H1 (cell line): ENCODE measurements around the gene IFI44L. TPM values are rescaled to one million over a fixed set of nuclear protein-coding genes. Genes with fewer than 3 reads are reported as not detected.

Experiments used
- CTCF ChIA-PET: fragments of 300-600 bp; sonication (Branson Sonifier 250); formaldehyde crosslinking; loops from one replicate; lab custom pipeline; 2021; ENCODE audit not compliant: partially characterized antibody; lab: Charles Lee
- POLR2A ChIA-PET: fragments of 300-600 bp; sonication (Branson Sonifier 250); formaldehyde crosslinking; loops from one replicate; lab custom pipeline; 2021; ENCODE audit warnings: inconsistent platforms; ENCODE audit not compliant: partially characterized antibody; lab: Charles Lee
- DNase-seq, 2 experiments: peaks; one replicate each; pipeline versions ENCODE4 v3.0.0 to v3.0.0-alpha.2; 2010 to 2022; ENCODE audit warnings: low spot score in 2 of 2, low read depth in 1 of 2, mixed read lengths in 1 of 2
- FAIRE-seq: peaks from 2 replicates; lab custom pipeline; 2011; peaks lifted over from hg19 to GRCh38; lab: Jason Lieb, UNC
- H2AFZ ChIP-seq: 2 replicates; pipeline ENCODE4 v1.8.1; 2012; ENCODE audit warnings: low read length, inconsistent platforms
- H2AK5ac ChIP-seq: 2 replicates; pipeline ENCODE4 v1.6.1; 2013; ENCODE audit warnings: low read depth, low read length
- H2BK120ac ChIP-seq: replicated peaks from 2 replicates; pipeline ENCODE3; 2013; ENCODE audit warnings: low read depth, low read length, inconsistent platforms
- H2BK12ac ChIP-seq: 2 replicates; pipeline ENCODE4 v1.6.1; 2013; ENCODE audit warnings: low read depth, low read length
- H2BK15ac ChIP-seq: 2 replicates; pipeline ENCODE4 v1.6.1; 2013; ENCODE audit warnings: low read length
- H2BK20ac ChIP-seq: 2 replicates; pipeline ENCODE4 v1.6.1; 2013; ENCODE audit warnings: low read length
- H2BK5ac ChIP-seq: 2 replicates; pipeline ENCODE4 v1.6.1; 2013; ENCODE audit warnings: low read depth, low read length
- H3K14ac ChIP-seq: 2 replicates; pipeline ENCODE4 v1.6.1; 2013; ENCODE audit warnings: inconsistent platforms; ENCODE audit not compliant: insufficient read length
- H3K18ac ChIP-seq: 2 replicates; pipeline ENCODE4 v1.6.1; 2013; ENCODE audit warnings: low read length; ENCODE audit errors: extremely low read depth
- H3K23ac ChIP-seq: 2 replicates; pipeline ENCODE4 v1.6.1; 2013; ENCODE audit warnings: inconsistent platforms; ENCODE audit not compliant: insufficient read length
- H3K23me2 ChIP-seq: 2 replicates; pipeline ENCODE4 v1.6.1; 2013; ENCODE audit warnings: low read depth, low read length
- H3K27ac ChIP-seq: 2 replicates; pipeline ENCODE4 v1.6.1; 2011; ENCODE audit warnings: low read depth, low read length, inconsistent platforms
- H3K27me3 ChIP-seq, 4 experiments: replicated peaks in 1 of 4; 1 replicate in 1 of 4; 2 replicates in 3 of 4; pipeline versions ENCODE4 v1.6.1 to v1.8.1; 2011 to 2013; ENCODE audit warnings: low read length in 3 of 4, mild to moderate bottlenecking in 3 of 4, inconsistent platforms in 2 of 4, mixed read lengths in 2 of 4, moderate library complexity in 1 of 4; ENCODE audit not compliant: control insufficient read depth in 3 of 4, insufficient read depth in 3 of 4; ENCODE audit errors: extremely low read depth in 1 of 4
- H3K36me3 ChIP-seq, 4 experiments: 2 replicates each; pipeline versions ENCODE4 v1.6.1 to v1.8.1; 2011 to 2013; ENCODE audit warnings: mild to moderate bottlenecking in 4 of 4, low read length in 3 of 4, moderate library complexity in 2 of 4, control low read depth in 1 of 4, inconsistent platforms in 1 of 4; ENCODE audit not compliant: insufficient read depth in 4 of 4, control insufficient read depth in 2 of 4
- H3K4ac ChIP-seq: replicated peaks from 2 replicates; pipeline ENCODE3; 2013; ENCODE audit warnings: low read length, low read depth, mixed read lengths, inconsistent platforms; ENCODE audit not compliant: insufficient read length
- H3K4me1 ChIP-seq, 4 experiments: replicated peaks in 1 of 4; 1 replicate in 1 of 4; 2 replicates in 3 of 4; pipeline versions ENCODE4 v1.6.1 to v1.8.1; 2011 to 2013; ENCODE audit warnings: low read length in 3 of 4, inconsistent platforms in 2 of 4, mixed read lengths in 1 of 4; ENCODE audit not compliant: insufficient read depth in 4 of 4, control insufficient read depth in 3 of 4
- H3K4me2 ChIP-seq, 2 experiments: 2 replicates each; pipeline versions ENCODE4 v1.6.1 to v1.8.1; 2011 to 2013; ENCODE audit warnings: low read depth in 2 of 2, low read length in 2 of 2, control low read depth in 1 of 2, inconsistent platforms in 1 of 2, mild to moderate bottlenecking in 1 of 2; ENCODE audit not compliant: insufficient read depth in 1 of 2
- H3K4me3 ChIP-seq, 4 experiments: fragments of 200-600, 300-600 bp in 1 of 4; sonication (generic), shearing (Covaris generic), sonication (Bioruptor Twin) in 1 of 4; 2 replicates each; pipeline versions ENCODE4 v1.5.1 to v1.8.1; 2011 to 2016; ENCODE audit warnings: low read length in 4 of 4, low read depth in 3 of 4, control low read depth in 2 of 4, inconsistent platforms in 2 of 4, mild to moderate bottlenecking in 2 of 4, mixed read lengths in 1 of 4, moderate library complexity in 1 of 4; ENCODE audit not compliant: insufficient read depth in 2 of 4; ENCODE audit errors: extremely low read depth in 1 of 4
- H3K56ac ChIP-seq: replicated peaks from 2 replicates; pipeline ENCODE3; 2013; ENCODE audit warnings: low read depth, mild to moderate bottlenecking, mixed read lengths, low read length, inconsistent platforms; ENCODE audit not compliant: insufficient read length
- H3K79me1 ChIP-seq: 2 replicates; pipeline ENCODE4 v1.6.1; 2013; ENCODE audit warnings: low read depth, low read length, control low read depth
- H3K79me2 ChIP-seq, 2 experiments: 2 replicates each; pipeline versions ENCODE4 v1.6.1 to v1.8.1; 2012 to 2013; ENCODE audit warnings: low read length in 2 of 2, mild to moderate bottlenecking in 2 of 2, inconsistent platforms in 1 of 2; ENCODE audit not compliant: insufficient read depth in 2 of 2, control insufficient read depth in 1 of 2
- H3K9ac ChIP-seq, 4 experiments: replicated peaks in 1 of 4; 1 replicate in 1 of 4; 2 replicates in 3 of 4; pipeline versions ENCODE4 v1.6.1 to v1.8.1; 2011 to 2013; ENCODE audit warnings: low read depth in 3 of 4, low read length in 3 of 4, control low read depth in 2 of 4, mild to moderate bottlenecking in 2 of 4, moderate library complexity in 2 of 4, inconsistent platforms in 1 of 4; ENCODE audit errors: extremely low read depth in 1 of 4
- H3K9me3 ChIP-seq, 2 experiments: 2 replicates each; pipeline versions ENCODE4 v1.6.1 to v1.8.1; 2012 to 2013; ENCODE audit warnings: mild to moderate bottlenecking in 2 of 2, moderate library complexity in 2 of 2, control low read depth in 1 of 2, inconsistent platforms in 1 of 2, low read depth in 1 of 2, low read length in 1 of 2, mixed read lengths in 1 of 2; ENCODE audit not compliant: insufficient read depth in 2 of 2
- H4K20me1 ChIP-seq, 2 experiments: replicated peaks in 1 of 2; 2 replicates each; pipeline versions ENCODE3 to v1.8.1; 2011 to 2013; ENCODE audit warnings: inconsistent platforms in 2 of 2, low read length in 2 of 2, mild to moderate bottlenecking in 1 of 2; ENCODE audit not compliant: insufficient read depth in 2 of 2, control insufficient read depth in 1 of 2
- H4K5ac ChIP-seq: 2 replicates; pipeline ENCODE4 v1.6.1; 2013; ENCODE audit warnings: low read length, low read depth, mixed read lengths, inconsistent platforms; ENCODE audit not compliant: insufficient read length
- H4K8ac ChIP-seq: 2 replicates; pipeline ENCODE4 v1.8.0; 2013; ENCODE audit warnings: mild to moderate bottlenecking, moderate library complexity, low read length, inconsistent platforms; ENCODE audit not compliant: insufficient read depth; ENCODE audit errors: extremely low read depth
- H4K91ac ChIP-seq: replicated peaks from 2 replicates; pipeline ENCODE3; 2013; ENCODE audit warnings: low read length, mixed read lengths, inconsistent platforms; ENCODE audit not compliant: insufficient read length
- ASH2L ChIP-seq: fragments of 200-600, 300-600 bp; sonication (generic); IDR thresholded peaks from one replicate; pipeline ENCODE4 v1.7.1; 2017; ENCODE audit warnings: low read length
- BRCA1 ChIP-seq: IDR thresholded peaks from 2 replicates; pipeline ENCODE4 v1.6.1; 2012; ENCODE audit warnings: low read depth, low read length, improper control_type of control experiment
- CBX5 ChIP-seq: fragments of 300-800, 300-1000 bp; sonication (generic); IDR thresholded peaks from 2 replicates; pipeline ENCODE4 v1.7.1; 2016; ENCODE audit warnings: antibody characterized with exemption, low read length, low read depth
- CEBPB ChIP-seq: IDR thresholded peaks from 2 replicates; pipeline ENCODE4 v1.6.1; 2012; ENCODE audit warnings: low read depth, low read length
- CTBP2 ChIP-seq: IDR thresholded peaks from 2 replicates; pipeline ENCODE4 v1.7.0; 2011; ENCODE audit warnings: borderline replicate concordance, mild to moderate bottlenecking, moderate library complexity, mixed read lengths, low read length; ENCODE audit not compliant: insufficient read depth, insufficient read length
- CTCF ChIP-seq, 3 experiments: IDR thresholded peaks; 1 replicate in 2 of 3; 2 replicates in 1 of 3; pipeline versions ENCODE4 v1.5.1 to v1.6.1; 2011; ENCODE audit warnings: low read length in 3 of 3, mild to moderate bottlenecking in 3 of 3, inconsistent platforms in 2 of 3, low read depth in 1 of 3, moderate library complexity in 1 of 3; ENCODE audit not compliant: insufficient read depth in 1 of 3; ENCODE audit errors: control extremely low read depth in 1 of 3
- HDAC6 ChIP-seq: IDR thresholded peaks from one replicate; pipeline ENCODE4 v1.7.1; 2012; ENCODE audit warnings: low read depth, mild to moderate bottlenecking, inconsistent platforms, low read length, moderate library complexity
- KDM4A ChIP-seq: IDR thresholded peaks from one replicate; pipeline ENCODE4 v1.7.1; 2012; ENCODE audit warnings: low read depth, mild to moderate bottlenecking, moderate library complexity, low read length, inconsistent platforms; ENCODE audit not compliant: severe bottlenecking
- POLR2AphosphoS5 ChIP-seq: IDR thresholded peaks from 2 replicates; pipeline ENCODE4 v1.6.1; 2011; ENCODE audit warnings: low read depth, low read length
- SIRT6 ChIP-seq: IDR thresholded peaks from one replicate; pipeline ENCODE4 v1.7.1; 2012; ENCODE audit warnings: low read length, inconsistent platforms
- WGBS, 2 experiments: shearing (Covaris generic) in 1 of 2; methylation state at CpG; one replicate each; pipeline versions ENCODE4 v1.1.6 to v1.1.7; 2013 to 2015; ENCODE audit warnings: low lambda C conversion rate in 2 of 2, mixed read lengths in 2 of 2, inconsistent platforms in 1 of 2, low coverage in 1 of 2, missing lambda C conversion rate in 1 of 2; ENCODE audit not compliant: insufficient replicate concordance in 2 of 2, insufficient coverage in 1 of 2, insufficient read length in 1 of 2; ENCODE audit errors: extremely low coverage in 1 of 2, missing lambda C conversion rate in 1 of 2; 5-methylcytosine and 5-hydroxymethylcytosine counted together
- polyA plus RNA-seq, 7 experiments: library from polyadenylated mRNA; depleted of rRNA in 3 of 7; stranded (reverse) in 5 of 7; unstranded in 2 of 7; fragments of >200 nt in 5 of 7; fragments of 200-250 nt in 2 of 7; gene quantifications; 1 replicate in 5 of 7; 2 replicates in 1 of 7; 4 replicates in 1 of 7; pipeline versions ENCODE4 v1.2.1 to v1.2.3, GENCODE V29; 2011 to 2013; ENCODE audit warnings: missing spikeins in 2 of 7, mixed read lengths in 2 of 7
- total RNA-seq: library from RNA; stranded (reverse); fragmentation: NEBNext Ultra II Directional; extraction: Animal tissue kit (Norgen Biotek cat#: 25700); gene quantifications from 2 replicates; pipeline ENCODE4 v1.2.1, GENCODE V29; 2021

IFI44L gene
- total and polyA plus RNA-seq, 2 of the 8 experiments (the other 6 are each of a cell fraction or from before 2014, with no cell fraction given) = not detected

GRCh38 chr1:78663923-78664322 lies 43.7 kb downstream of the IFI44L start:
- no peak overlapping the region for H4K8ac ChIP-seq
- H3K9me3 ChIP-seq = no peaks in the 10 kb centered on the region
- no peak overlapping the region for H2AK5ac ChIP-seq
- POLR2A ChIA-PET = no interaction called here
- WGBS, 2 experiments = 88% methylated on average over 2 of the region's 2 CpGs; no CpG with 5 or more reads in 1 of the 2 experiments
- no peak overlapping the region for H3K18ac ChIP-seq
- H2BK5ac ChIP-seq = no peak overlapping the region
- no peak overlapping the region for H2BK12ac ChIP-seq
- H3K4ac ChIP-seq = no peak overlapping the region
- FAIRE-seq = no peak
- no peak overlapping the region for H3K27ac ChIP-seq
- H4K20me1 ChIP-seq = no peaks in the 10 kb centered on the region
- H3K79me2 ChIP-seq = no peaks in the 10 kb centered on the region
- no peak for DNase-seq
- H3K27me3 ChIP-seq = no peaks in the 10 kb centered on the region; a peak in 1 of 7 replicates
- H2AFZ ChIP-seq = no peak overlapping the region
- H2BK120ac ChIP-seq = no peak overlapping the region
- CTCF ChIA-PET = interaction anchor here (2.6 kb wide), 1 partner anchor 10 kb away, joined by 11 read pairs; no protein-coding TSS in a partner anchor
- no peaks in the 10 kb centered on the region for H3K23me2 ChIP-seq
- no peak overlapping the region for H3K23ac ChIP-seq
- H3K79me1 ChIP-seq = no peaks in the 10 kb centered on the region
- no peak overlapping the region for H2BK15ac ChIP-seq
- H3K4me2 ChIP-seq = no peak overlapping the region
- H4K5ac ChIP-seq = no peak overlapping the region
- H3K36me3 ChIP-seq = no peaks in the 10 kb centered on the region
- H4K91ac ChIP-seq = no peak overlapping the region
- no peak overlapping the region for H3K9ac ChIP-seq
- H3K14ac ChIP-seq = no peak overlapping the region
- H3K4me3 ChIP-seq = no peak overlapping the region
- no peak overlapping the region for H3K56ac ChIP-seq
- H3K4me1 ChIP-seq = no peaks in the 10 kb centered on the region
- TF ChIP-seq CTBP2 = no peak
- TF ChIP-seq BRCA1 = no peak
- no peak for TF ChIP-seq POLR2AphosphoS5
- no peak for TF ChIP-seq CEBPB
- TF ChIP-seq SIRT6 = no peak
- no peak for TF ChIP-seq CBX5
- no peak for TF ChIP-seq CTCF (IDR thresholded peaks at IDR 0.05; ENCODE audit: control extremely low read depth in 1 of 3, insufficient read depth in 1 of 3, low read depth in 1 of 3, low read length in 3 of 3)
- no peak for TF ChIP-seq HDAC6
- TF ChIP-seq KDM4A = no peak
- TF ChIP-seq ASH2L = no peak
- H2BK20ac ChIP-seq = no peak overlapping the region
